OCI-LY3 (cell line): ENCODE measurements around the gene VPS35.

Source experiments
- EZH2phosphoT487 ChIP-seq: fragments of 200-600 bp; shearing (Covaris generic); IDR thresholded peaks from 2 replicates; pipeline ENCODE4 v1.6.1; 2018; ENCODE audit warnings: antibody characterized with exemption, mixed run types, low read depth
- TF ChIP-seq, protein P1 (sequence below): fragments of 200-600, 300-600 bp; sonication (generic); IDR thresholded peaks from 2 replicates; pipeline ENCODE4 v1.5.1; 2014; ENCODE audit warnings: antibody characterized with exemption, low read length, low read depth

DNA sequence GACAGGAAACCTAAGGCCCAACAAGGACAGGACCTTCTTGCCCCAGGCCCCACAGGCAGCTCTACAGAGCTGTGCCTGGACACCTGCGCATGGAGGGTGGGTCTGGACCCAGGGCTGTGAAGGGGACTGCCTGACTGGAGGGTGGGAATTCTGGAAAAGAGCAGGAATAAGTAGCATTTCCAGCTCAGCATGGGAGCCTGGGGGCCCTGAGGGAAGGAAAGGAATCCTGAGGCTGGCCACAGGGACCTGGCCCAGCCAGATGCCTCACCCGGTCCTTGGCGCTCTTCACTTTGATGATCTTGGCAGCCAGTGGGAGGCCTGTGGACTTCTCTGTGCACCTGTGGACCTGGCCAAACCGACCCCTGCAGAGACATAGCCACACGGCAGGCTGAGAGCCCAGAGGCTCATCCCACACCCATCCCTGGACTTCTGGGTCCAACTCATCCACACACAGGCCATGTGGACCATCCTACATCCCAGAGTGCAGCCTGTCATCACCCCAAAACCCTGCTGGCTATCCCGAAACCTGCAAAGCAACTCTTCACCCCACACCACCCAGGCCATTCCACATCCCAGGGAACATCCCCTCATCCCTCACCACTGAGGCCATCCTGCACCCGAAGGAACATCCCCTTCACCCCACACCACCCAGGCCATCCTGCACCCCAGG, 40.5 kb upstream of the VPS35 start:
- TF ChIP-seq, protein P1, sequence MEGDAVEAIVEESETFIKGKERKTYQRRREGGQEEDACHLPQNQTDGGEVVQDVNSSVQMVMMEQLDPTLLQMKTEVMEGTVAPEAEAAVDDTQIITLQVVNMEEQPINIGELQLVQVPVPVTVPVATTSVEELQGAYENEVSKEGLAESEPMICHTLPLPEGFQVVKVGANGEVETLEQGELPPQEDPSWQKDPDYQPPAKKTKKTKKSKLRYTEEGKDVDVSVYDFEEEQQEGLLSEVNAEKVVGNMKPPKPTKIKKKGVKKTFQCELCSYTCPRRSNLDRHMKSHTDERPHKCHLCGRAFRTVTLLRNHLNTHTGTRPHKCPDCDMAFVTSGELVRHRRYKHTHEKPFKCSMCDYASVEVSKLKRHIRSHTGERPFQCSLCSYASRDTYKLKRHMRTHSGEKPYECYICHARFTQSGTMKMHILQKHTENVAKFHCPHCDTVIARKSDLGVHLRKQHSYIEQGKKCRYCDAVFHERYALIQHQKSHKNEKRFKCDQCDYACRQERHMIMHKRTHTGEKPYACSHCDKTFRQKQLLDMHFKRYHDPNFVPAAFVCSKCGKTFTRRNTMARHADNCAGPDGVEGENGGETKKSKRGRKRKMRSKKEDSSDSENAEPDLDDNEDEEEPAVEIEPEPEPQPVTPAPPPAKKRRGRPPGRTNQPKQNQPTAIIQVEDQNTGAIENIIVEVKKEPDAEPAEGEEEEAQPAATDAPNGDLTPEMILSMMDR = no peak
- TF ChIP-seq EZH2phosphoT487 = no peak
